ENCODE results near the gene ZCCHC3.

GRCh38 chr20:311609-312008 is 14.2 kb downstream of the ZCCHC3 start:
- TF ChIP-seq TARDBP (IDR thresholded peaks at IDR 0.05) = no peak
- TF ChIP-seq FOXM1 (IDR thresholded peaks at IDR 0.05; ENCODE audit: borderline replicate concordance) = no peak
- TF ChIP-seq FOXK2 (IDR thresholded peaks at IDR 0.05) = no peak
- no peak for TF ChIP-seq SUZ12 (IDR thresholded peaks at IDR 0.05)
- TF ChIP-seq ELF4 (IDR thresholded peaks at IDR 0.05) = no peak
- TF ChIP-seq SP1 (IDR thresholded peaks at IDR 0.05) = no peak
- no peak for TF ChIP-seq CTBP1 (IDR thresholded peaks at IDR 0.05; ENCODE audit: borderline replicate concordance)
- no peak for TF ChIP-seq PKNOX1 (IDR thresholded peaks at IDR 0.05)
- TF ChIP-seq BHLHE40 (IDR thresholded peaks at IDR 0.05; ENCODE audit: borderline replicate concordance) = no peak
- TF ChIP-seq FOXA1 (IDR thresholded peaks at IDR 0.05) = no peak
- no peak for TF ChIP-seq ARNT (IDR thresholded peaks at IDR 0.05)
- no peak for TF ChIP-seq L3MBTL2 (conservative IDR thresholded peaks at IDR 0.05)

Data from HEK293T (cell line).